COR-L47 (cell line): Measurements from ENCODE around the gene VPS11.

ENCODE experiments used
- DNase-seq: peaks from one replicate; lab custom pipeline; 2025; lab: John Stamatoyannopoulos, UW

The VPS11 gene

DNA sequence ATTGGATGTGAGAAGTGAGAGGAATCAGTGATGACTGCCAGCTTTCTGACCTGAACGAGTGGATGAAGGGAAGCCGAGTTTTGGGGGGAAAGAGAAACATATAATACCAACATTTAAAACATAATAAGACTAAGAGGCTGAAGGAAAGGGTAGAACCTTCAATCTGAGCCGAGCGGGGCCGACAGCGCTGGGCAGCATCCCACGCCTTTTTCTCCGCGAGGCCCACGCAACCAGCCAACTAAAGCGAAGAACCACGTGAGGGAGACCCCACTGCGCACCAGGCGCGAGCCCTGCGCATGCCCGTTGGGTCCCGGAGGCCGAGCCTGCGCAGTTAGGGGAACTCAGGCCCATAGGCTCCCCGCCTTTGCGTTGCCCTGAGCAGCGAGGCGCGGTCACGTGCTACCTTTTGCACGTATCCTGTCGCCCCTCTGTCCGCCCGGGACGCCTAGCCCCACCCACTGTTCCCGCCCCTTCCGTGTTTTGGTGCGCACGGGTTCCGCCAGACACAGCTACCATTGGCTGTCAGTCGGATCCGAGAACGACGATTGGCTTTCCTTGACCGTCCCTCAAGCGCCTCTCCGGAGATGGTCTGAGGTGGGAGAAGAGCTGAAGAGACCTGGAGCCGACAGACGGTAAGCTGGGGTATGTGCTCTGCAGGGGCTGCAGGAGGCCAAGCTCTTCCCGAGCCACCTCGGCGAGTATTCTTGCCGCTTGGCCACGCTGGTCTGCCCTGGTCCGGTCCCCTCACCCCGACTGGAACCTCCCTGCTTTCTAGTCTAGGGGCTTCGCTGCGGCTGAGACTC is 53.6 kb downstream of the VPS11 start, which contains the start of gene HINFP:
TSS of gene HINFP (plus strand) at position 573 of the 803 bp plus-strand sequence. CDS start 5,365 bp downstream, outside the sequence.
- peak; percentile 99 for DNase-seq

DNA sequence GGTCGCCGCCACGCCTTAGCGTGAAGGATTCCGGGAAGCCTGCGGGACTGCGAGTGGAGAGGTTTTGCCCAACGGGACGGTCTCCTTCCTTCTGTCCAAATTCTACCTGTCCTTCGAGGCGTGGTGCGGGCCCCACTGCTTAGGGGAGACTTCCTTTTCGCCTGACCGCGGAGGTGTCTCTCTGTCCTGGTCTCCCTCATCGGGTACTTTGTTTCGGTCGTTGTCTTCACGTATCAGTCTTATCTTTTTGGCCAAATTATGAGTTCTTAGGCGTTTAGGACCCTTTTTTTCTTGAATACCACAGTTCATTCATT is 54.1 kb downstream of the VPS11 start:
- no peak for DNase-seq

DNA sequence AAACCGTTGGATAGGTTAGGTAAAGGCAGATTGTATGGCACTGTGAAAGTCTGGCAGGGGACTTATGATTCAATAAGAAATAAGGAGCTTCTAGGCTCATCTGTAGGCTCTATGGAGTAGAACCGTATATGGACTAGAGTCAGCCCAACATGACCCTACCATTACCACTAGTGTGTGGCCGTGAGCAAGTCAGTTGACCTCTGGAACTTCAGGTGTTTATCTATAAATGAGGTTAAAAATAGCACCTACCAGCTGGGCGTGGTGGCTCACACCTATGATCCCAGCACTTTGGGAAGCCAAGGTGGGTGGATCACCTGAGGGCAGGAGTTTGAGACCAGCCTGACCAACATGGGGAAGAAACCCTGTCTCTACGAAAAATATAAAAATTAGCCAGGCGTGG is 58.2 kb downstream of the VPS11 start:
- DNase-seq: no peak

DNA sequence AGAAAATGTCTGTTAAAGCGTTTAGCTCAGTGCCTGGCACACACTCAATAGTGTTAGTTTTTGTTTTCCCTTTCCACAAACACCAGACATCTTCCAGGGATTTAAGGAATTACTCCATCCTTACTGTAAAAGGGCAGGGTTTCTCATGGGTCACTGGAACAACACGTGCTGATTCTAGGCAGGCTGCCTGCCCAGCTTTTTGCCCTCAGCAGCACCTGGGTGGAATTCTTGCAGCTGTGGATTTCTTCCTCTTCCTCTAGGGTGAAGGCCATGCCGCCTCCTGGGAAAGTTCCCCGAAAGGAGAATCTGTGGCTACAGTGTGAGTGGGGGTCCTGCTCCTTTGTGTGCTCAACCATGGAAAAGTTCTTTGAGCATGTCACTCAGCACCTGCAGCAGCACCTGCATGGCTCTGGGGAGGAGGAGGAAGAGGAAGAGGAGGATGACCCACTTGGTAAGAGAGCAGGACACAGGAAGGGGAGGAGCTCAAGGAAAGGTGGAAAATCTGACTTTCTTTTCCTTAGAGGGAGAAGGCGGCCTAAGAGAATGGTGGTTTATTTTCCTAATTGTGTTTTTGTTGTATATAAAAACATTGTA is 59.2 kb downstream of the VPS11 start:
- DNase-seq: no peak

DNA sequence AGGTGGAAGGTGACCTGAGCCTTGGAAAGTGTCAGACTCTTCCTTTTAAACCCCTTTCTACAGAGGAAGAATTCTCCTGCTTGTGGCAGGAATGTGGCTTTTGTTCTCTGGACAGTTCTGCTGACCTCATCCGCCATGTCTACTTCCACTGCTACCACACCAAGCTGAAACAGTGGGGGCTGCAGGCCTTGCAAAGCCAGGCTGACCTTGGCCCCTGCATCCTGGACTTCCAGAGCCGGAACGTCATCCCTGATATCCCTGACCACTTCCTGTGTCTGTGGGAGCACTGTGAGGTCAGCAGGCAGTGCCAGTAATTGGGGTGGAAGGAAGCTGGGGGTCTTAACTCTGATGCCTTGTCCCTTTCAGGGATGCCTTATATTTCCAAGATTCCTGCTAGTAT is 63.0 kb downstream of the VPS11 start:
- no peak for DNase-seq
